RCC 7860 (cell line): ENCODE data around the gene KDM8.

Source experiments
- DNase-seq: peaks from one replicate; pipeline ENCODE4 v3.0.0-alpha.2; 2015; ENCODE audit warnings: low spot score
- FAIRE-seq: peaks from 2 replicates; lab custom pipeline; 2012; peaks lifted over from hg19 to GRCh38; lab: Jason Lieb, UNC

Gene KDM8

GRCh38 chr16:27203507-27204311 lies at the start of gene KDM8:
KDM8 (plus strand) TSS chr16:27203526; CDS start chr16:27210124, 6,598 bp downstream.
- DNase-seq (peak; percentile 99), FAIRE-seq (peak; percentile 78)

GRCh38 chr16:27154705-27155521 lies 48.4 kb upstream of the KDM8 start:
- no peak for DNase-seq
- FAIRE-seq = no peak

- no peak for DNase-seq
- FAIRE-seq = no peak
Observed at GRCh38 chr16:27156579-27156978, 46.7 kb upstream of the KDM8 start.

- FAIRE-seq (no peak), DNase-seq (no peak)
Observed at GRCh38 chr16:27161398-27161797, 41.9 kb upstream of the KDM8 start.

- no peak for FAIRE-seq
- no peak for DNase-seq
Observed at GRCh38 chr16:27164352-27164751, 39.0 kb upstream of the KDM8 start.

GRCh38 chr16:27165576-27165975 lies 37.8 kb upstream of the KDM8 start:
- no peak for FAIRE-seq

GRCh38 chr16:27168790-27169189 lies 34.5 kb upstream of the KDM8 start:
- FAIRE-seq (no peak), DNase-seq (no peak)

More at GRCh38 chr16:27165576-27165975, 37.8 kb upstream of the KDM8 start:
- no peak for DNase-seq

GRCh38 chr16:27169511-27170071 lies 33.7 kb upstream of the KDM8 start:
- DNase-seq (peak; percentile 90), FAIRE-seq (peak; percentile 63)

GRCh38 chr16:27171584-27171983 lies 31.7 kb upstream of the KDM8 start:
- FAIRE-seq = no peak
- DNase-seq = no peak

- FAIRE-seq = no peak
- DNase-seq = no peak
Observed at GRCh38 chr16:27174007-27174406, 29.3 kb upstream of the KDM8 start.

- FAIRE-seq = no peak
Observed at GRCh38 chr16:27174798-27175197, 28.5 kb upstream of the KDM8 start.

GRCh38 chr16:27175888-27176287 lies 27.4 kb upstream of the KDM8 start:
- FAIRE-seq = no peak

More at GRCh38 chr16:27174798-27175197, 28.5 kb upstream of the KDM8 start:
- peak; percentile 10 for DNase-seq

GRCh38 chr16:27177031-27177774 lies 26.1 kb upstream of the KDM8 start:
- DNase-seq (peak; percentile 57), FAIRE-seq (no peak)

More at GRCh38 chr16:27175888-27176287, 27.4 kb upstream of the KDM8 start:
- no peak for DNase-seq

GRCh38 chr16:27179500-27180072 lies 23.7 kb upstream of the KDM8 start:
- DNase-seq (peak; percentile 22), FAIRE-seq (no peak)

- no peak for DNase-seq
- FAIRE-seq = no peak
Observed at GRCh38 chr16:27181019-27181790, 22.1 kb upstream of the KDM8 start.

GRCh38 chr16:27182906-27183405 lies 20.4 kb upstream of the KDM8 start:
- FAIRE-seq (no peak), DNase-seq (no peak)

- FAIRE-seq = no peak
- no peak for DNase-seq
Observed at GRCh38 chr16:27185776-27186130, 17.6 kb upstream of the KDM8 start.

- DNase-seq (no peak), FAIRE-seq (no peak)
Observed at GRCh38 chr16:27188633-27189032, 14.7 kb upstream of the KDM8 start.

GRCh38 chr16:27189335-27189972 lies 13.9 kb upstream of the KDM8 start:
- no peak for DNase-seq
- no peak for FAIRE-seq
